Uterus (tissue), 4 donors: ENCODE results near the gene PARD6A. TPM values are rescaled to one million over a fixed set of nuclear protein-coding genes. Genes with fewer than 3 reads are reported as not detected.
"Not testable (repeated sequence)": the region's sequence is repeated elsewhere in the genome, so short reads cannot be mapped to it uniquely, and the experiment has no call there.

Experiments
- DNase-seq, 2 donors: peaks; one replicate each; pipeline ENCODE4 v3.0.0-alpha.2; 2019 to 2020
- H3K27ac ChIP-seq, 2 donors: fragments of 200-600 bp; sonication (generic); 1 replicate in 1 of 2; 2 replicates in 1 of 2; pipeline ENCODE4 v1.5.1; 2016 to 2018
- H3K27me3 ChIP-seq, 2 donors: fragments of 200-600 bp; sonication (generic); one replicate each; pipeline ENCODE4 v1.5.1; 2018 to 2019; ENCODE audit warnings: control low read depth in 1 of 2
- H3K36me3 ChIP-seq, 2 donors: fragments of 200-600 bp; sonication (generic); one replicate each; pipeline ENCODE4 v1.5.1; 2019; ENCODE audit warnings: control low read depth in 1 of 2
- H3K4me1 ChIP-seq, 2 donors: fragments of 200-600 bp; sonication (generic); one replicate each; pipeline ENCODE4 v1.5.1; 2018 to 2019; ENCODE audit warnings: control low read depth in 1 of 2
- H3K4me3 ChIP-seq, 2 donors: fragments of 200-600 bp; sonication (generic); 1 replicate in 1 of 2; 2 replicates in 1 of 2; pipeline ENCODE4 v1.5.1; 2018 to 2019; ENCODE audit warnings: mild to moderate bottlenecking in 1 of 2
- H3K9me3 ChIP-seq, 2 donors: fragments of 200-600 bp; sonication (generic); one replicate each; pipeline ENCODE4 v1.5.1; 2019; ENCODE audit warnings: control low read depth in 1 of 2
- POLR2A ChIP-seq, 2 donors: fragments of 450-650 bp; IDR thresholded peaks; one replicate each; pipeline ENCODE4 v1.6.1; 2016; ENCODE audit warnings: antibody characterized with exemption in 2 of 2, mild to moderate bottlenecking in 1 of 2, moderate library complexity in 1 of 2
- intact Hi-C: fragments of 100-400 bp; cut with DNase I; formaldehyde crosslinking; loops from one replicate; pipeline ENCODE4 v1.15.1; 2023; ENCODE audit warnings: low total_unique reads
- total RNA-seq, 4 donors: library from RNA; depleted of rRNA in 3 of 4; stranded (reverse); fragments of >200 nt in 3 of 4; gene quantifications; one replicate each; pipeline versions ENCODE4 v1.1.0 to v1.2.4, GENCODE V29; 2014 to 2023
- TF ChIP-seq, protein P1 (sequence below), 4 experiments: fragments of 200-600 bp in 2 of 4; fragments of 450-650 bp in 2 of 4; sonication (generic) in 2 of 4; IDR thresholded peaks; one replicate each; pipeline ENCODE4 v1.5.1; 2016 to 2019; ENCODE audit warnings: antibody characterized with exemption in 4 of 4, mild to moderate bottlenecking in 2 of 4, moderate library complexity in 1 of 4
- donor health status: DM: yes; HTN: yes; CAD: no.

The PARD6A gene
- total RNA-seq, 4 donors from 2014 or later: 1.6 to 32.9 (median 7.9) TPM; not detected in 1

GRCh38 chr16:67679935-67680897 lies 19.5 kb downstream of the PARD6A start:
- no peak overlapping the region for H3K27ac ChIP-seq
- no peak for TF ChIP-seq POLR2A (IDR thresholded peaks at IDR 0.05)
- TF ChIP-seq, protein P1, sequence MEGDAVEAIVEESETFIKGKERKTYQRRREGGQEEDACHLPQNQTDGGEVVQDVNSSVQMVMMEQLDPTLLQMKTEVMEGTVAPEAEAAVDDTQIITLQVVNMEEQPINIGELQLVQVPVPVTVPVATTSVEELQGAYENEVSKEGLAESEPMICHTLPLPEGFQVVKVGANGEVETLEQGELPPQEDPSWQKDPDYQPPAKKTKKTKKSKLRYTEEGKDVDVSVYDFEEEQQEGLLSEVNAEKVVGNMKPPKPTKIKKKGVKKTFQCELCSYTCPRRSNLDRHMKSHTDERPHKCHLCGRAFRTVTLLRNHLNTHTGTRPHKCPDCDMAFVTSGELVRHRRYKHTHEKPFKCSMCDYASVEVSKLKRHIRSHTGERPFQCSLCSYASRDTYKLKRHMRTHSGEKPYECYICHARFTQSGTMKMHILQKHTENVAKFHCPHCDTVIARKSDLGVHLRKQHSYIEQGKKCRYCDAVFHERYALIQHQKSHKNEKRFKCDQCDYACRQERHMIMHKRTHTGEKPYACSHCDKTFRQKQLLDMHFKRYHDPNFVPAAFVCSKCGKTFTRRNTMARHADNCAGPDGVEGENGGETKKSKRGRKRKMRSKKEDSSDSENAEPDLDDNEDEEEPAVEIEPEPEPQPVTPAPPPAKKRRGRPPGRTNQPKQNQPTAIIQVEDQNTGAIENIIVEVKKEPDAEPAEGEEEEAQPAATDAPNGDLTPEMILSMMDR (IDR thresholded peaks at IDR 0.05): no peak
- no peaks in the 10 kb centered on the region for H3K9me3 ChIP-seq
- no peak overlapping the region for H3K4me3 ChIP-seq
- no peaks in the 10 kb centered on the region for H3K4me1 ChIP-seq
- intact Hi-C loops: no loop called here
- no peak for DNase-seq
- no peaks in the 10 kb centered on the region for H3K27me3 ChIP-seq
- H3K36me3 ChIP-seq: no peaks in the 10 kb centered on the region

GRCh38 chr16:67683767-67684166 lies 23.0 kb downstream of the PARD6A start:
- no peak for DNase-seq
- no peak for TF ChIP-seq POLR2A (IDR thresholded peaks at IDR 0.05)
- TF ChIP-seq, protein P1 (IDR thresholded peaks at IDR 0.05): no peak
- H3K4me3 ChIP-seq: no peak overlapping the region
- no peaks in the 10 kb centered on the region for H3K27me3 ChIP-seq
- H3K27ac ChIP-seq: no peak overlapping the region
- H3K4me1 ChIP-seq: no peaks in the 10 kb centered on the region
- intact Hi-C loops: no loop called here
- no peaks in the 10 kb centered on the region for H3K36me3 ChIP-seq
- H3K9me3 ChIP-seq: no peaks in the 10 kb centered on the region

GRCh38 chr16:67685388-67686112 lies 24.8 kb downstream of the PARD6A start:
- intact Hi-C loops: no loop called here
- Histone ChIP-seq H3K27me3 (no peaks in the 10 kb centered on the region), H3K9me3 (no peaks in the 10 kb centered on the region), H3K27ac (peak overlapping the region in 1 of 2 donors; percentile 42), H3K4me1 (no peaks in the 10 kb centered on the region), H3K4me3 (no peak overlapping the region), H3K36me3 (no peaks in the 10 kb centered on the region)
- no peak for DNase-seq
- no peak for TF ChIP-seq POLR2A (IDR thresholded peaks at IDR 0.05)
- TF ChIP-seq, protein P1 (IDR thresholded peaks at IDR 0.05): no peak

GRCh38 chr16:67693517-67694285 lies 32.9 kb downstream of the PARD6A start:
- DNase-seq, intact Hi-C loops: not testable (repeated sequence)

GRCh38 chr16:67694611-67695010 lies 33.9 kb downstream of the PARD6A start:
- Histone ChIP-seq H3K27me3 (no peaks in the 10 kb centered on the region), H3K36me3 (no peaks in the 10 kb centered on the region), H3K4me1 (no peaks in the 10 kb centered on the region), H3K9me3 (no peaks in the 10 kb centered on the region), H3K27ac (no peak overlapping the region), H3K4me3 (no peak overlapping the region)
- TF ChIP-seq POLR2A (IDR thresholded peaks at IDR 0.05): no peak
- TF ChIP-seq, protein P1 (IDR thresholded peaks at IDR 0.05): no peak
- DNase-seq: no peak
- intact Hi-C loops: no loop called here

More at GRCh38 chr16:67693517-67694285, 32.9 kb downstream of the PARD6A start:
- H3K4me1 ChIP-seq, H3K36me3 ChIP-seq, H3K27me3 ChIP-seq, H3K27ac ChIP-seq, H3K9me3 ChIP-seq, H3K4me3 ChIP-seq: not testable (repeated sequence)
